ENCODE data around the gene SORCS2. TPM values are rescaled to one million over a fixed set of nuclear protein-coding genes. Genes with fewer than 3 reads are reported as not detected.
A peak's percentile ranks its signal among the peaks of the same experiment; 100 is the strongest.

Gene SORCS2
- total RNA-seq, 1 experiment from 2014 or later = 0.15 TPM

GRCh38 chr4:7721984-7722551 lies 529.7 kb downstream of the SORCS2 start:
- POLR2A ChIA-PET = no interaction called here
- in situ Hi-C loops (cut with HindIII; ENCODE audit: low pct_unique_long_range_greater_than_20kb, low sequenced_read_pairs) (no loop called here), intact Hi-C loops (cut with micrococcal nuclease; ENCODE audit: unreplicated experiment) (no loop called here)
- H3K9me3 ChIP-seq (ENCODE audit: control insufficient read depth, insufficient read depth, low read depth, low read length) = no peaks in the 10 kb centered on the region
- no peak overlapping the region for H3K27ac ChIP-seq (ENCODE audit: low read length)
- H3K36me3 ChIP-seq (ENCODE audit: control insufficient read depth, insufficient read depth, low read length) = no peaks in the 10 kb centered on the region
- BruUV-seq (replicated peaks) = no TSS peak
- CTCF ChIA-PET = no interaction called here
- DNase-seq (ENCODE audit: low read depth, low spot score) = no peak
- ATAC-seq = peak; percentile 55; the same call in 1 of the 2 replicates
- H3K27me3 ChIP-seq (ENCODE audit: control insufficient read depth, insufficient read depth, low read length) = no peaks in the 10 kb centered on the region
- no peaks in the 10 kb centered on the region for H3K4me1 ChIP-seq (ENCODE audit: control insufficient read depth, insufficient read depth, low read length)
- no peak for TF ChIP-seq SIN3A (IDR thresholded peaks at IDR 0.05; ENCODE audit: borderline replicate concordance, insufficient read depth, low read depth, low read length)
- no peak overlapping the region for H3K4me3 ChIP-seq (ENCODE audit: low read depth in 2 of 2, low read length in 2 of 2)

- CTCF ChIA-PET = no interaction called here
- Histone ChIP-seq H3K9me3 (ENCODE audit: control insufficient read depth, insufficient read depth, low read depth, low read length) (no peaks in the 10 kb centered on the region), H3K4me1 (ENCODE audit: control insufficient read depth, insufficient read depth, low read length) (no peaks in the 10 kb centered on the region), H3K36me3 (ENCODE audit: control insufficient read depth, insufficient read depth, low read length) (no peaks in the 10 kb centered on the region), H3K27me3 (ENCODE audit: control insufficient read depth, insufficient read depth, low read length) (no peaks in the 10 kb centered on the region), H3K4me3 (ENCODE audit: low read depth in 2 of 2, low read length in 2 of 2) (no peak overlapping the region), H3K27ac (ENCODE audit: low read length) (no peak overlapping the region)
- POLR2A ChIA-PET = no interaction called here
- BruUV-seq (replicated peaks) = no TSS peak
- intact Hi-C loops (cut with micrococcal nuclease; ENCODE audit: unreplicated experiment) = no loop called here
- in situ Hi-C loops (cut with HindIII; ENCODE audit: low pct_unique_long_range_greater_than_20kb, low sequenced_read_pairs) = no loop called here
- DNase-seq (ENCODE audit: low read depth, low spot score) (no peak), ATAC-seq (no peak)
- no peak for TF ChIP-seq SIN3A (IDR thresholded peaks at IDR 0.05; ENCODE audit: borderline replicate concordance, insufficient read depth, low read depth, low read length)
Measured at GRCh38 chr4:7722766-7723387, 530.5 kb downstream of the SORCS2 start.

- ChIA-PET POLR2A (no interaction called here), CTCF (no interaction called here)
- TF ChIP-seq SIN3A (IDR thresholded peaks at IDR 0.05; ENCODE audit: borderline replicate concordance, insufficient read depth, low read depth, low read length) = no peak
- TF ChIP-seq POLR2AphosphoS5 (IDR thresholded peaks at IDR 0.05; ENCODE audit: low read depth, low read length) = no peak
- TF ChIP-seq CTCF (IDR thresholded peaks at IDR 0.05) = no peak
- no peak for TF ChIP-seq REST (IDR thresholded peaks at IDR 0.05; ENCODE audit: insufficient read depth in 1 of 2, low read depth in 2 of 2, low read length in 1 of 2)
- no peak for TF ChIP-seq TCF7L2 (IDR thresholded peaks at IDR 0.05; ENCODE audit: low read depth, low read length)
- ATAC-seq = no peak
- H3K9me3 ChIP-seq (ENCODE audit: control insufficient read depth, insufficient read depth, low read depth, low read length) = no peaks in the 10 kb centered on the region
- DNase-seq (ENCODE audit: low read depth, low spot score) = no peak
- H3K27me3 ChIP-seq (ENCODE audit: control insufficient read depth, insufficient read depth, low read length) = no peaks in the 10 kb centered on the region
- no peaks in the 10 kb centered on the region for H3K36me3 ChIP-seq (ENCODE audit: control insufficient read depth, insufficient read depth, low read length)
- in situ Hi-C loops (cut with HindIII; ENCODE audit: low pct_unique_long_range_greater_than_20kb, low sequenced_read_pairs) (no loop called here), intact Hi-C loops (cut with micrococcal nuclease; ENCODE audit: unreplicated experiment) (no loop called here)
- no TSS peak for BruUV-seq (replicated peaks)
- no peak overlapping the region for H3K27ac ChIP-seq (ENCODE audit: low read length)
- H3K4me1 ChIP-seq (ENCODE audit: control insufficient read depth, insufficient read depth, low read length) = no peaks in the 10 kb centered on the region
- H3K4me3 ChIP-seq (ENCODE audit: low read depth in 2 of 2, low read length in 2 of 2) = no peak overlapping the region
Measured at GRCh38 chr4:7723625-7724024, 531.3 kb downstream of the SORCS2 start.

Data from Panc1 (cell line).